Measurements from ENCODE around the gene LYPD5. TPM values are rescaled to one million over a fixed set of nuclear protein-coding genes. Genes with fewer than 3 reads are reported as not detected.

Gene LYPD5
- total and polyA plus RNA-seq, 2 of the 8 experiments (the other 6 are each of a cell fraction or from before 2014, with no cell fraction given) = 0.74 to 4.3 TPM

DNA sequence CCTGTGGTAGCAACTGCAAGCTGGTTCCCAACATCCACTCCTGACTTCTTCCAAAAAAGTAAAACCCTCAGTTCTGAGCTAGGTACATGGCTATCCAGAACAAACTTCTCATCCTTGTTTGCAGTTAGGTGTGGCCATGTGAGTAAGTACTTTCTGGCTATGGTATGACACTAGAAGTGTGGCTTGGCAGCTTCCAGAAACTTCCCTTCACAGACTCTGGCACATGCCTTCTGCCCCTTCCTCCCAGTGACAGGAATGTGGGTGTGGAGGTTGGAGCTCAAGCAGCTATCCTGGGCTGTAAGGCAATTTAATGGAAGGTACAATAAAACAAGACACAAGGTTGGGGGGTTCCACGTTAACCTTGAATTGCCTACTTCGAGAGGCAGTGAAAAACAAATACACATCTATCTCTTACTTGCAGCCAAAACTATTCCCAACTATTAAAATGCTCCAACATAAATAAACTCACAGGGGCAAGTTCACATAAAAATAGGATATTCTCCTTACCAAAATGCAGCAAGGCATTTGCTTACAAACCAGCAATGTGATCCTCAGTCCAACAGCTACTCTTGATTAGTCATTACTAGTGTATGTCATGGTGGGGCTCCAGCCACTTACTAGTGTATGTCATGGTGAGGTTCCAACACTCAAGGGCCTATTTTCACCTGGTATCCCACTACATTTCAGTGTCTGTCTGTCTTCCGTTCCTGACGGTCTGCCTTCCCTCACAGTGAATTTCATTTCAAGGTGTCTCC lies 50.6 kb downstream of the LYPD5 start (continued):
- TF ChIP-seq, protein P1, sequence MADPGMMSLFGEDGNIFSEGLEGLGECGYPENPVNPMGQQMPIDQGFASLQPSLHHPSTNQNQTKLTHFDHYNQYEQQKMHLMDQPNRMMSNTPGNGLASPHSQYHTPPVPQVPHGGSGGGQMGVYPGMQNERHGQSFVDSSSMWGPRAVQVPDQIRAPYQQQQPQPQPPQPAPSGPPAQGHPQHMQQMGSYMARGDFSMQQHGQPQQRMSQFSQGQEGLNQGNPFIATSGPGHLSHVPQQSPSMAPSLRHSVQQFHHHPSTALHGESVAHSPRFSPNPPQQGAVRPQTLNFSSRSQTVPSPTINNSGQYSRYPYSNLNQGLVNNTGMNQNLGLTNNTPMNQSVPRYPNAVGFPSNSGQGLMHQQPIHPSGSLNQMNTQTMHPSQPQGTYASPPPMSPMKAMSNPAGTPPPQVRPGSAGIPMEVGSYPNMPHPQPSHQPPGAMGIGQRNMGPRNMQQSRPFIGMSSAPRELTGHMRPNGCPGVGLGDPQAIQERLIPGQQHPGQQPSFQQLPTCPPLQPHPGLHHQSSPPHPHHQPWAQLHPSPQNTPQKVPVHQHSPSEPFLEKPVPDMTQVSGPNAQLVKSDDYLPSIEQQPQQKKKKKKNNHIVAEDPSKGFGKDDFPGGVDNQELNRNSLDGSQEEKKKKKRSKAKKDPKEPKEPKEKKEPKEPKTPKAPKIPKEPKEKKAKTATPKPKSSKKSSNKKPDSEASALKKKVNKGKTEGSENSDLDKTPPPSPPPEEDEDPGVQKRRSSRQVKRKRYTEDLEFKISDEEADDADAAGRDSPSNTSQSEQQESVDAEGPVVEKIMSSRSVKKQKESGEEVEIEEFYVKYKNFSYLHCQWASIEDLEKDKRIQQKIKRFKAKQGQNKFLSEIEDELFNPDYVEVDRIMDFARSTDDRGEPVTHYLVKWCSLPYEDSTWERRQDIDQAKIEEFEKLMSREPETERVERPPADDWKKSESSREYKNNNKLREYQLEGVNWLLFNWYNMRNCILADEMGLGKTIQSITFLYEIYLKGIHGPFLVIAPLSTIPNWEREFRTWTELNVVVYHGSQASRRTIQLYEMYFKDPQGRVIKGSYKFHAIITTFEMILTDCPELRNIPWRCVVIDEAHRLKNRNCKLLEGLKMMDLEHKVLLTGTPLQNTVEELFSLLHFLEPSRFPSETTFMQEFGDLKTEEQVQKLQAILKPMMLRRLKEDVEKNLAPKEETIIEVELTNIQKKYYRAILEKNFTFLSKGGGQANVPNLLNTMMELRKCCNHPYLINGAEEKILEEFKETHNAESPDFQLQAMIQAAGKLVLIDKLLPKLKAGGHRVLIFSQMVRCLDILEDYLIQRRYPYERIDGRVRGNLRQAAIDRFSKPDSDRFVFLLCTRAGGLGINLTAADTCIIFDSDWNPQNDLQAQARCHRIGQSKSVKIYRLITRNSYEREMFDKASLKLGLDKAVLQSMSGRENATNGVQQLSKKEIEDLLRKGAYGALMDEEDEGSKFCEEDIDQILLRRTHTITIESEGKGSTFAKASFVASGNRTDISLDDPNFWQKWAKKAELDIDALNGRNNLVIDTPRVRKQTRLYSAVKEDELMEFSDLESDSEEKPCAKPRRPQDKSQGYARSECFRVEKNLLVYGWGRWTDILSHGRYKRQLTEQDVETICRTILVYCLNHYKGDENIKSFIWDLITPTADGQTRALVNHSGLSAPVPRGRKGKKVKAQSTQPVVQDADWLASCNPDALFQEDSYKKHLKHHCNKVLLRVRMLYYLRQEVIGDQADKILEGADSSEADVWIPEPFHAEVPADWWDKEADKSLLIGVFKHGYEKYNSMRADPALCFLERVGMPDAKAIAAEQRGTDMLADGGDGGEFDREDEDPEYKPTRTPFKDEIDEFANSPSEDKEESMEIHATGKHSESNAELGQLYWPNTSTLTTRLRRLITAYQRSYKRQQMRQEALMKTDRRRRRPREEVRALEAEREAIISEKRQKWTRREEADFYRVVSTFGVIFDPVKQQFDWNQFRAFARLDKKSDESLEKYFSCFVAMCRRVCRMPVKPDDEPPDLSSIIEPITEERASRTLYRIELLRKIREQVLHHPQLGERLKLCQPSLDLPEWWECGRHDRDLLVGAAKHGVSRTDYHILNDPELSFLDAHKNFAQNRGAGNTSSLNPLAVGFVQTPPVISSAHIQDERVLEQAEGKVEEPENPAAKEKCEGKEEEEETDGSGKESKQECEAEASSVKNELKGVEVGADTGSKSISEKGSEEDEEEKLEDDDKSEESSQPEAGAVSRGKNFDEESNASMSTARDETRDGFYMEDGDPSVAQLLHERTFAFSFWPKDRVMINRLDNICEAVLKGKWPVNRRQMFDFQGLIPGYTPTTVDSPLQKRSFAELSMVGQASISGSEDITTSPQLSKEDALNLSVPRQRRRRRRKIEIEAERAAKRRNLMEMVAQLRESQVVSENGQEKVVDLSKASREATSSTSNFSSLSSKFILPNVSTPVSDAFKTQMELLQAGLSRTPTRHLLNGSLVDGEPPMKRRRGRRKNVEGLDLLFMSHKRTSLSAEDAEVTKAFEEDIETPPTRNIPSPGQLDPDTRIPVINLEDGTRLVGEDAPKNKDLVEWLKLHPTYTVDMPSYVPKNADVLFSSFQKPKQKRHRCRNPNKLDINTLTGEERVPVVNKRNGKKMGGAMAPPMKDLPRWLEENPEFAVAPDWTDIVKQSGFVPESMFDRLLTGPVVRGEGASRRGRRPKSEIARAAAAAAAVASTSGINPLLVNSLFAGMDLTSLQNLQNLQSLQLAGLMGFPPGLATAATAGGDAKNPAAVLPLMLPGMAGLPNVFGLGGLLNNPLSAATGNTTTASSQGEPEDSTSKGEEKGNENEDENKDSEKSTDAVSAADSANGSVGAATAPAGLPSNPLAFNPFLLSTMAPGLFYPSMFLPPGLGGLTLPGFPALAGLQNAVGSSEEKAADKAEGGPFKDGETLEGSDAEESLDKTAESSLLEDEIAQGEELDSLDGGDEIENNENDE (IDR thresholded peaks at IDR 0.05; ENCODE audit: insufficient replicate concordance, low read length) = no peak
- TF ChIP-seq CTBP2 (IDR thresholded peaks at IDR 0.05; ENCODE audit: borderline replicate concordance, insufficient read depth, insufficient read length, low read length) = no peak
- no peak for TF ChIP-seq SP1 (IDR thresholded peaks at IDR 0.05; ENCODE audit: low read depth, low read length)
- no peak for TF ChIP-seq CBX8 (IDR thresholded peaks at IDR 0.05; ENCODE audit: borderline replicate concordance, low read depth, low read length)
- TF ChIP-seq CHD2 (IDR thresholded peaks at IDR 0.05; ENCODE audit: low read length) = no peak
